GM12801 (cell line): Measurements from ENCODE around the gene POLG2.

Experiments
- CTCF ChIP-seq: IDR thresholded peaks from one replicate; pipeline ENCODE4 v1.5.1; 2011; ENCODE audit warnings: control low read depth; ENCODE audit not compliant: insufficient read length; ENCODE audit errors: extremely low read depth

The POLG2 gene

GRCh38 chr17:64443086-64443760 is 53.6 kb downstream of the POLG2 start:
- TF ChIP-seq CTCF: no peak

GRCh38 chr17:64442541-64442971 is 54.3 kb downstream of the POLG2 start:
- TF ChIP-seq CTCF: no peak

- TF ChIP-seq CTCF: no peak
These were observed 54.9 kb downstream of the POLG2 start for GRCh38 chr17:64441772-64442540.

- no peak for TF ChIP-seq CTCF
These were observed 56.9 kb downstream of the POLG2 start for GRCh38 chr17:64439956-64440355.

- TF ChIP-seq CTCF: no peak
These were observed 58.8 kb downstream of the POLG2 start for GRCh38 chr17:64437944-64438525.

GRCh38 chr17:64431534-64431933 is 65.3 kb downstream of the POLG2 start:
- TF ChIP-seq CTCF: no peak

GRCh38 chr17:64428406-64428805 is 68.4 kb downstream of the POLG2 start:
- no peak for TF ChIP-seq CTCF
